ENCODE results near the gene SOS1.

SOS1 gene

GRCh38 chr2:39020383-39020782 lies 100.5 kb downstream of the SOS1 start:
- no peak for DNase-seq

GRCh38 chr2:39018638-39019037 lies 102.2 kb downstream of the SOS1 start:
- DNase-seq = no peak

- DNase-seq = no peak
Observed at GRCh38 chr2:39017334-39017733, 103.5 kb downstream of the SOS1 start.

GRCh38 chr2:39015424-39015823 lies 105.4 kb downstream of the SOS1 start:
- no peak for DNase-seq

- no peak for DNase-seq
Observed at GRCh38 chr2:39013871-39014270, 107.0 kb downstream of the SOS1 start.

GRCh38 chr2:39008665-39009064 lies 112.2 kb downstream of the SOS1 start:
- peak; percentile 48 for DNase-seq

GRCh38 chr2:39007875-39008504 lies 112.9 kb downstream of the SOS1 start:
- DNase-seq = no peak

- DNase-seq = no peak
Observed at GRCh38 chr2:39000552-39000951, 120.3 kb downstream of the SOS1 start.

GRCh38 chr2:38997781-38998180 lies 123.1 kb downstream of the SOS1 start:
- DNase-seq = peak; percentile 96

- no peak for DNase-seq
Observed at GRCh38 chr2:38991899-38992298, 129.0 kb downstream of the SOS1 start.

GRCh38 chr2:38988716-38989115 lies 132.1 kb downstream of the SOS1 start:
- no peak for DNase-seq

GRCh38 chr2:38982498-38982897 lies 138.4 kb downstream of the SOS1 start:
- DNase-seq = no peak

- no peak for DNase-seq
Observed at GRCh38 chr2:38981670-38982357, 139.0 kb downstream of the SOS1 start.

- DNase-seq = no peak
Observed at GRCh38 chr2:38981003-38981669, 139.7 kb downstream of the SOS1 start.

- no peak for DNase-seq
Observed at GRCh38 chr2:38978908-38979307, 141.9 kb downstream of the SOS1 start.

GRCh38 chr2:38978296-38978903 lies 142.5 kb downstream of the SOS1 start:
- DNase-seq = no peak

GRCh38 chr2:38977047-38977446 lies 143.8 kb downstream of the SOS1 start:
- no peak for DNase-seq

GRCh38 chr2:38975042-38975441 lies 145.8 kb downstream of the SOS1 start:
- no peak for DNase-seq

- no peak for DNase-seq
Observed at GRCh38 chr2:38973266-38973665, 147.6 kb downstream of the SOS1 start.

GRCh38 chr2:38971377-38971776 lies 149.5 kb downstream of the SOS1 start:
- DNase-seq = no peak

- DNase-seq = no peak
Observed at GRCh38 chr2:38968021-38968420, 152.8 kb downstream of the SOS1 start.

- DNase-seq = no peak
Observed at GRCh38 chr2:38966678-38967077, 154.2 kb downstream of the SOS1 start.

- DNase-seq = no peak
Observed at GRCh38 chr2:38966006-38966405, 154.8 kb downstream of the SOS1 start.

Data from fibroblast of skin of right biceps (primary cell).